Measurements from ENCODE around the gene NKX2-4. TPM values are rescaled to one million over a fixed set of nuclear protein-coding genes. Genes with fewer than 3 reads are reported as not detected.
A peak's percentile ranks its signal among the peaks of the same experiment; 100 is the strongest.

Gene NKX2-4
- polyA plus RNA-seq, 1 experiment: not detected

DNA sequence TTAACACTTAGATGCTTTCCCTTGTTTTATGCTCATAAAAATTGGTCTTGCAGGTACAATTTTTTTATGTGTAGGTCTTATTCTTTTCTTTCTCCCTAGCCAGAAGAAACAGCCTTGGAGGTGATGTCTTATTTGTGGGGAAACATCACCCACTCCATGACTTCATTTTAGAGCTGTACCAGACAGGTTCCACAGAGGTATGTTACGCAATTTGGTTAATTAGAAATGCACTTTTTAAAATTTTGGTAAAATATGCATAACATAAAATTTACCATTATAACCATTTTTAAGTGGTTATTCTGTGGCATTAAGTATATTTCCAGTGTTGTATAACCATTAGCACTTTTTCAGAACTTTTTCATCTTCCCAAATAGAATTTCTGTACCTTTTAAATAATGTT, 41.3 kb downstream of the NKX2-4 start:
- H3K27me3 ChIP-seq (ENCODE audit: control insufficient read depth, insufficient read depth, low read length): no peaks in the 10 kb centered on the region
- ChIA-PET CTCF (interaction anchor here (0.6 kb wide), 1 partner anchor 122 kb away, joined by 4 read pairs; no protein-coding TSS in a partner anchor), POLR2A (no interaction called here)
- peaks cover 2% of the 10 kb centered on the region; the same call in 1 of the 2 replicates for H3K36me3 ChIP-seq (ENCODE audit: control insufficient read depth, insufficient read depth, low read length)
- no peak for TF ChIP-seq CTCF (IDR thresholded peaks at IDR 0.05; ENCODE audit: insufficient read depth, low read depth, low read length)
- DNase-seq (ENCODE audit: low read depth): no peak
- H3K4me3 ChIP-seq (ENCODE audit: low read depth, low read length): no peak overlapping the region

GRCh38 chr20:21353236-21353635, 44.1 kb downstream of the NKX2-4 start:
- H3K36me3 ChIP-seq (ENCODE audit: control insufficient read depth, insufficient read depth, low read length): no peaks in the 10 kb centered on the region
- no peak overlapping the region for H3K4me3 ChIP-seq (ENCODE audit: low read depth, low read length)
- TF ChIP-seq CTCF (IDR thresholded peaks at IDR 0.05; ENCODE audit: insufficient read depth, low read depth, low read length): no peak
- POLR2A ChIA-PET: interaction anchor here (0.7 to 0.9 kb wide), 2 partner anchors 16 to 50 kb away, joined by 3 read pairs; partner anchors contain the start of gene XRN2
- CTCF ChIA-PET: interaction anchor here (0.8 to 1.7 kb wide), 4 partner anchors 10 to 118 kb away, joined by 3 to 7 read pairs (median 4); no protein-coding TSS in a partner anchor
- no peaks in the 10 kb centered on the region for H3K27me3 ChIP-seq (ENCODE audit: control insufficient read depth, insufficient read depth, low read length)
- DNase-seq (ENCODE audit: low read depth): peak; percentile 6

DNA sequence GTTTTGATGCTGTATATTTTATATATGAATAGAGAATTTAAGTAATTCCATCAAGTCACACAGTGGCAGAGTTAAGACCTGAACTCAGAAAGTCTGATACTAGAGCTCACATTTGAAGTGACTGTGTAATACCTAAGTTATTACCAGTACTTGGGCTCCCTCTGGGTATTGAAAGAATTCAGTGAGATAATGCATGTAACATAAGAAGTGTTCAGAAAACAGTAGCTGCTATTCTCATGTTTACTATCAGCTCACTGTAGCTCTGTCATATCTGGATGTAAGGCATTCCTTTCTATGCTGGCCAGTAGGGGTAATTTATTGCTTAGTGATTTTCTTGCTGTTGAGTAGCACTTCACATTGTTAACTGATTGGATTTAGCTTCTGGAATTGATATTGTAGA, 44.6 kb downstream of the NKX2-4 start:
- DNase-seq (ENCODE audit: low read depth): no peak
- CTCF ChIA-PET: interaction anchor here (0.8 to 1.7 kb wide), 4 partner anchors 9 to 117 kb away, joined by 3 to 7 read pairs (median 4); no protein-coding TSS in a partner anchor
- no peak for TF ChIP-seq CTCF (IDR thresholded peaks at IDR 0.05; ENCODE audit: insufficient read depth, low read depth, low read length)
- Histone ChIP-seq H3K36me3 (ENCODE audit: control insufficient read depth, insufficient read depth, low read length) (no peaks in the 10 kb centered on the region), H3K4me3 (ENCODE audit: low read depth, low read length) (no peak overlapping the region), H3K27me3 (ENCODE audit: control insufficient read depth, insufficient read depth, low read length) (no peaks in the 10 kb centered on the region)
- POLR2A ChIA-PET: interaction anchor here (0.7 kb wide), 1 partner anchor 9 kb away, joined by 3 read pairs; no protein-coding TSS in a partner anchor

Small RNA genes within 50 kb of the gene (small RNA-seq; reads per million reads assigned to genes)
- not detected for gene RN7SKP140 (ENCODE audit: insufficient read length, low read depth, low replicate concordance)

Other genes starting within 250 kb of the NKX2-4 start
- gene XRN2, start 94.2 kb downstream of the NKX2-4 start, polyA plus RNA-seq (2011; rRNA removed): 48.9 and 67.7 TPM in 2 replicates
- gene NKX2-2, start 116.5 kb upstream of the NKX2-4 start, polyA plus RNA-seq (2011; rRNA removed): not detected in 2 replicates